HG02884 (cell line): ENCODE data around the gene SOAT1.

Source experiments
- ATAC-seq: cut with Tn5 transposase; IDR thresholded peaks from one replicate; pipeline ENCODE4 v1.9.1; 2021; ENCODE audit warnings: mild to moderate bottlenecking, moderate library complexity; ENCODE audit not compliant: unreplicated experiment

SOAT1 gene

DNA sequence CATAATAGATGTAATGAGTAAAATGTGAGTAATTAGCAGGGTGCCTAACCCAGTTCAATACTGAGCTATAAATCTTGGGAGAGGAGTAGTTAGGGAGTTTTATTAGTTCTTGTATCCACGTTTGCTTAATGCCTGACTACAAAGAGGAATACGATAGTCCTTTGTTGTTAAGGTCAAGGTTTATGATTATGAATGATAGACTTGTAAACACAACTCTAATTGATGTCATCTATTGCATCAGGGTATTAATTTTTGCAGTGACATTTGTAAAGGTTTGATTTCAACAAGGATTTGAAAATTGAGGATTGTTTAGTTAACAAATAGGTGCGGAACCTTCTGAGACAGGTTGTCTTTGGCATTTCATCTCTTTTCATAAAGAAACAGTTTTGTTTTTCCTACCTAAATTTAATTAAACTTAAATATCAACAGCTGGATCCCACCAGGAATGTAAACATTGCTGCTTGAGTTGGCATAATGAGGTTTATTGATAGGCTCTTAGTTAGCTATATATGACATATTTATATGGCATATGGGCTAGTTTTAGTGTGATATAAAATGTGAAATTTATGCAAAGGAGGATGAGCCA is 9.7 kb downstream of the SOAT1 start:
- no peak for ATAC-seq

DNA sequence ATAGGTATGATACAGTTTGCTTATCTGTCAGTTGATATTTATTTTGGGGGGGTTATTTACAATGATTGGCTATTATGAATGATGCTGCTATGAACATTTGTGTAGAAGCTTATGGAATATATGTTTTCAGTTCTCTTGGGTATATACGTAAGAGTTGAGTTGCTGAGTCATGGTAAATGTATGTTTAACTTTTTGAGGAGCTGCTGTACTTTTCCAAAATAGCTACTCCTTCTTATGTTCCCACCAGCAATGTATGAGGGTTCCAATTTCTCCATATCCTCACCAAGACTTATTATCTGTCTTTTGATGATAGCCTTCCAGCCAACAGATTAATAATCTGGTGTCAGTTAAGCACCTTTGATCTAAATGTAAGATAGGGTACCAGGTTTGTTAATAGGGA is 11.9 kb downstream of the SOAT1 start:
- no peak for ATAC-seq

DNA sequence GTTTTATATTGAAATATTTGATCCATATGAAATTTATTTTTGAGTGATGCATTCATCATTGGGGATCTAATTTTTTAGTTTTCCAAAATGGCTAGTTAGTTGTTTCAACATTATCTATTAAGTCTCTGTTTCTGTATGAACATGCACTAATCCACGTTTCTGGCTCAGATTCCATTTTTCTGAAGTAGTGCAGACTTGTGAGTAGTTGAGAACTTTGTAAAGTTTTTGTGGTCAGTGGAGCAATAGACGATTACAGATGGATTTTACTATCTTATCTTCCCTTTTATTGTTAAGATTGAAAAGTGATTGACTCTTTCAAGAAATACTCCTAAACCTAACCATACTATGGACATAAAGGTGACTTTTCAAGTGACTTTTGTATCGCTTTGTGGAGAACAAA is 16.7 kb downstream of the SOAT1 start:
- ATAC-seq: no peak

DNA sequence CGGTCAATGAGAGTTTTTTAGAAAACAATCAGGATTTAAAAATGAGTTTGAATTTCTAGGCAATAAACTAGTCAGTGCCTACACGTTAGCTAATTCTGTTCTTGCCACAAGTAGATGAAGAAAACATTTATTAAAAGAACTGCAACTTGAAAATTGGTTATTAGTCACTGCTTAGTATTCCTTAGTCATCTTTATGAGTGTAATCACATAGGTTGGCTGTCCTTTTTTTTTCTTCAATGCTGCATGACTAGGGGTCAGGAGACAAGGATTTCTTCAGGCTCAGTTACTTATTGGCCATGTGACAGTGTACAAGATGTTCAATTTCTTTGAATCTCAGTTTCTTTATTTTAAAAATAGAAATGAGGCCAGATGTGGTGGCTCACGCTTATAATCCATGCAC is 17.1 kb downstream of the SOAT1 start:
- no peak for ATAC-seq

DNA sequence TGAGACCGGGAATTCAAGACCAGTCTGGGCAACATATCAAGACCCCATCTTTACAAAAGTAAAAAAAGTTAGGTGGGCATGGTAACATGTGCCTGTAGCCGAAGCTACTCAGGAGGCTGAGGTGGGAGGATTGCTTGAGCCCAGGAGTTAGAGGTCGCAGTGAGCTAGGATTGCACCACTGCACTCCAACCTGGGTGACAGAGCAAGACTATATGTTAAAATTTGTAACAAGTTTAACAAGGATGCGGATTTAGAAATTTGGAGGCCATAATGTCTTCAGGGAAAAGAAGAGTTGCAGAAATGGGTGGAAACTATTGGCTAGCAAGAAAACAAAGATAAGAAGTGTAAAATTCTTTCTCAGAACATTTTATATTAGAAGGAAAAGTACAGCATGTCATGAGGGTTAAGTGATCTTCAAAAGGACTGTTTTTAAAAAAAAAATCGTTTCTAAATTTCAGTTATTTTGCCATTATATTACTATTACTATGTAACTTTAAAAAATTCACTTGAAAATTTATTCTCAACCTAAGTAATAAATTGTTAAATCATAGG is 17.6 kb downstream of the SOAT1 start:
- no peak for ATAC-seq

DNA sequence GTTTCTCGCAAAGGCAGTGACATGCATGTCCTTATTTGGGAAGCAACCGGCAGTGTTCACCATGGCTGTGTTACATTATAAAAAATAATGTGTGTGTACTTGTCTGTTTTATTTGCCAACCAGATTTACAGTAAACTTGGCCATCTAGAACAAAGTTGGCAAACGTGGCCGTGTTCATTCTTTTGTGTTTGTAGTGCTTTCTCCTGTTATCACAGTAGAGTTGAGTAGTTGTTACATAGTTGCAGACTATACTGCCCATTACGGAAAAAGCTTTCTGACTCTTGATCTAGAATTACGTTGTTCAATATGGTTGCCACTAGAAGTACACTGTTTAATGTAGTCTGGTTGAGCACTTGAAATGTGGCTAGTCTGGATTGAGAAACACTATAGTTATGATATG is 19.4 kb downstream of the SOAT1 start:
- no peak for ATAC-seq

DNA sequence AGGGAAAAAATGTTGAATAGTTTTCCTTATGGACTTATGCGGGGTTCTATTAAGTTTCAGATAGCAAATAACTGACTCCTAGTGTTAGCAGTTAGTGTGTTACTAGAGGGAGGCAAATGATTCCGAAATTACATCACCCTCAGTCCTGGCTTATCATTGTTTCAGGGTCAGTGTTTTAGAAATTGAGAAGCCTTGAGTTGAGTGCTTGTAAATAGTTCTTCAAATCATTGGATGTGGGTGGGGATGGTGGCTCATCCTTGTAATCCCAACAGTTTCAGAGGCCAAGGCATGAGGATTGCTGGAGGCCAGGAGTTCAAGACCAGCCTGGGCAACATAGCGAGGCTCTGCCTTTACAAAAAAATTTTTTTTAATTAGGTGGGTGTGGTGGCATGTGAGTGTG is 21.3 kb downstream of the SOAT1 start:
- ATAC-seq: no peak

DNA sequence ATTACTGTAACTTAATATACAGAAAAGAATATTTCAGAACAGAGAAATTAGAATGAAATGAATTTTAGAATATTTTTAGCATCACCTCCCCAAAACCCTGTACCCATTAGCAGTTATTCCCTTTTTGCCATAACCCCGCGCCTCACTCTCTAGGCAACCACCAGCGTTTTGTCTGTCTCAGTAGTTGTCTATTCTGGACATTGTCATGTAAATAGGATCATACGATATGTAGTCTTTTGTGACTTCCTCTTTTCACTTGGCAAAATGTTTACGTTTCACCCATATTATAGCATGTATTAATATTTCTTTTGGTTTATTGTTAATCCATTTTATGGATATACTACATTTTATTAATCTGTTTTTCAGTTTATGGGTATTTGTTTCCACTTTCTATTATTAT is 24.9 kb downstream of the SOAT1 start:
- ATAC-seq: no peak

DNA sequence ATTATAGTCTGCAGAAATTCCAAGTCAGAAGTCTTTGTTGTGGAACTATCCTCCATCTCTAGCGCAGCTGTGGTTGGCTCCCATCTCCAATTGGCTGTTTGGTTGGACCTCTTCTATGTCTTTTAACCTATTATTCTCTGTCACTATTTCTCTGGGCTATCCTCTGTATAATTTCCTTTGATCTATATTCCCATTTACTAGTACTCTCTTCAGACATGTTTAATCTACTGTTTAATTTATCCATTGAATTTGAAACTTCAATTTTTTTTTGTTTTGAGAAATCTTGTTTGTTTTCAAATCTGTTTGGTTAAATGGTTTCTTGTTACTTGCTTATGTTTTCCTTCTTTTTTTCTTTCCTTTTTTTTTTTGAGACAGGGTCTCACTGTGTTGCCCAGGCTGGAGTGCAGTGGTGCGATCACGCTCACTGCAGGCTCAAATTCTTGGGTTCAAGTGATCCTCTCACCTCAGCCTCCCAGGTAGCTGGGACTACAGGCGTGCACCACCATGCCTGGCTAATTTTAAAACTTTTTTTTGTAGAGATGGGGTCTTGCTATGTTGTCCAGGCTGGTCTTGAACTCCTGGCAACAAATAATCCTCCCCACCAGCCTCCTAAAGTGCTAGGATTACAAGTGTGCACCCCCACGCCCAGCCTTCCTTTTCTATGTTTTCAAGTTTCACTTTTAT is 28.1 kb downstream of the SOAT1 start:
- ATAC-seq: no peak

DNA sequence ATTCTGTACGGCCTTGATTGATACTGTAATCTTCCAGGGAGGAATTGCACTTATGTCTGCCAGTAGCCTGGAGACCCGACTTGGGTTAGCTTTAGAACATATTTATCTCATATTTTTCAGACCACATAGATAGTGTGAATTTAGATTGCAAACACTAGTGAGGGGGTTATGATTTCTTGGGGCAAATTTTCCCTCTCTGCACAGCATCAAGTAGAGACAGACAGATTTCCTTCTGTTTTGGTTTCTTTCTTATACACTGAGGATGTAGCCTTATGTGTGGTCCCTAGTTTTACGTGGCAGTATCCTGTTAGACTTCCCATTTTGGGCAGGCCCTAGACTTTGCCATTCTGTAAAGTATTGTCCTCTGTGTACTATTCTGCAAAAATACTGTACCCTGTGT is 29.0 kb downstream of the SOAT1 start:
- no peak for ATAC-seq

DNA sequence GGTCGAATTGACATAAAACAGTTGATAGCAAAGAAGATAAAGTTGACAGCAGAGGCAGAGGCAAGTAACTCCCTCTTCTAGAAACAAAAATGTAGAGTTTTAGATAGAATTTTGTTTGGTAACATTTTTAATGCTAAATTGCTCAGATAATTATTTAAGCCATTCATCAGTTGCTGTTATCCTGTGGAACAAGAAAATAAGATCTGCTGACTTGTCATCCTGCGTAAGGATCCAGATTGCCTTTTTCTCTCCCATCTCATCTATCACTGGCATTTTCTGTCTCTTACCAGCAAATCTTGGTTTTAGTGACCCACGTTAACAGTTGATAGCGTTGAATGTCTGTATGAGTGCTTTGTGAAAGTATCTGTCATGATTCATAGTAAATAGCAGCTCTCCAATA is 29.8 kb downstream of the SOAT1 start:
- no peak for ATAC-seq

DNA sequence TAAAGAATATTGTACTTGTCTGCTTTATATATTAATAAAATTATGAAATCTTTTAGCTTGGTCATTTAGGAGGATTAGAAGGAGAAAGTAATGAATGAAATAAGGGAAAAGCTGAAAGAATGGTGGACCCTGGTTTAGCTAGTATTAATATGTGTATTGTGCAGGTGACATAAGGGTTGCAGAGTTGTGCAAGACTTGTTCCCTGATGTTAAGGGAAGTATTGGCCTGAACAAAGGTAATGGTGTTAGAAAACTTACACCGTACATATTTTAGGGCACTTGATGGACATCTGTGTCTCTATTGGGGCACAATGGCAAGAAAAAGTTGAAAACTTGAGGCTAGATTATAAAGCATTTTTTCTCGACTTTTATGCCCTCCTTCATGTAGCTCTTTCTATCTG is 32.2 kb downstream of the SOAT1 start:
- ATAC-seq: no peak

DNA sequence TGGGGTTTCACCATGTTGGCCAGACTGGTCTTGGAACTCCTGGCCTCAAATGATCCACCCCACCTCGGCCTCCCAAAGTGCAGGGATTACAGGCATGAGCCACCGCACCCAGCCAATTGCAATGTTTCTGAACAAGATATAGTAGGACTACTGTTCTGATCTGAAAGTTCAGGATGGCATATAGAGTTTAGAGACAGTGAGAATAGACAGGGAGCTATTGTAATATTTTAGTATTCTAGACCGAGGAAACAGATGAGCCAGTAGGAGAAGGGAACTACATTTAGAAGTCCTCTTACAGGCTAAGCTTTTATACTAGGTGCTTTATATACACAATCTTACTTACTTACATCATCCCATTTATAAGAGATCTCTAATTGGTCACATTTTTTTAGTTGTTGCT is 33.1 kb downstream of the SOAT1 start:
- no peak for ATAC-seq

DNA sequence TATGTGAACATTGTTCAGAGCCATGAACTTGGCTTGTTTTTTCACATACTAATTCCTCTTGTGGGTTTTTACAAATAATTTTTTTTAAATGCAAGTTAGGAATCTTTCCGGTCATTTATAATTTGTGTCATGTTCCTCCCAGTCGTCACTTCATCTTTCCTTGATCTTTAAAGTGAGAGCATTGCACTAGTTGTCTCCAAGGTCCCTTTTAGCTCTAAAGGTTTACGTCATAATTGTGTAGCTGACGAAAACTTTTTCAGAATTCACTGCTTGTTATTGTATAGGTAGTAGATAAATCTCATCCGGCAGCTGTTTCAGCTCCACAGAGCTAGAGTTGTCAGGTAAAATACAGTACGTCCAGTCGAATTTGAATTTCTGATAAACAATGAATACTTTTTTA is 33.6 kb downstream of the SOAT1 start:
- ATAC-seq: no peak

DNA sequence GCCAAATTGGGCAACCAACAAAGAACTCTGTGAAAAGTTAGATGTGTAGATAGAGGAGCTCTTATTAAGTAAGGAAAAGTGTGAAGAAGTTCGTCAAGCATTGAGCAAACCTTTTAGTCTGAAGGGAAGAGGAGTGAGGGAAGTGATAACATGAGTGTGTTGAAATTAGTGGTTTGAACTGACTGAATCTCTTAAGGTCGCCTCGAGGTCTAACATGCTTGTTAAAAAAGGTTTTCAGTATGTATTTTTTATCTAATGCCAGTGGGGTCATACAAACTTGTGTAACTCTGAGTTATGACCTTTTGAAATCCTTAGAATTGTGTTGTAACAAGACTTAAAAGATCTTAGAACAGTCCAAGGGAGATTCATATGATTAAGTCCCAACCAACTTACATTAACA is 34.1 kb downstream of the SOAT1 start:
- ATAC-seq: no peak

DNA sequence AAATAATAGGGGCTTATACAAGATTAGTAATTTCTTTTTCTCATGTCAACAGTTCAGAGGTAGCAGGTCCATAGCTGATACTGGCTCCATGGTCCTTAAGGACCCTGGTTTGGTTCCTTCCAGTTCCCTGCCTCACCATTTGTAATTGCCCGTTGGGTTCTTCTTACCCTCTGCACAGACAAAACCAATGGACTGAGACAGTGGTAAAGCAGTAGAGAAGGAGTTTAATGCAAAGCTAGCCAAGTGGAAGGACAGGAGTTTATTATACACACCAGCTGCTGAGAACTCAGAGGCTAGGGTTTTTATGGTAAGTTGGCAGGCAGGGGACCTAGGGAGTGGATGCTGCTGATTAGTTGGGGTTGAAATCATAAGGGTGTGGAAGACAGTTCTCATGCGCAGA is 36.3 kb downstream of the SOAT1 start:
- ATAC-seq: no peak

DNA sequence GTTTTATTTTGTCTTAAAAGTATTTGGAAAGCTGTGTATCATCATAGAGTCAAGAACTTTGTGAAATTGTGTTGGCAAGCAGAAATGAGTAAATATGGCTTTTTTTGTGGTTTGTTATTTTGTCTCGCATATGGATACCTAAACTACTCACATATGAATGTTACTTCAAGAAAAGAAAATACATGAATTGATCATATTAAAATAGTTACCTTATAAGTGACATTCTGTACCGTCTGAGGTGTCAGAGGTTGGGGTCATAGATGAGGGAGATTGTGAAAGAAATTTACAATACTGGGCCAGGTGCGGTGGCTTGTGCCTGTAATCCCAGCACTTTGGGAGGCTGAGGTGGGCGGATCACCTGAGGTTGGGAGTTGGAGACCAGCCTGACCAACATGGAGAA is 40.8 kb downstream of the SOAT1 start:
- ATAC-seq: no peak

DNA sequence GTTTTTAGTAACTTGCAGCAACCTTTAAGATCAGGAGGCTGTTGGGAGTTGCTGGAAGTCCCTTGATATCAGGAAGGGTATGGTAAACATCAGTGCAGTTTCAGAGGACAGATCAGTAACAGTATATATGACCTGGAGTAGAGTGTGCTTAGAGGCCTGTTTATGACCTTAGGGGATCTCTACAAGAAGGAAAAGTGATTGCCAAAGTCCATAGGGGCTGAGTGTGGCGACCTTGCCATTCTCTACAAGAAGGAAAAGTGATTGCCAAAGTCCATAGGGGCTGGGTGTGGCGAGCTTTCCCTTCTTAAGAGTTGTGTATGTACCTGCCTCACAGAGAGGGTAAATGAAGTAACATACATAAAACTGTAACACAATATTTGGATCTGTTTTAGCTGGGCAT is 43.7 kb downstream of the SOAT1 start:
- no peak for ATAC-seq

DNA sequence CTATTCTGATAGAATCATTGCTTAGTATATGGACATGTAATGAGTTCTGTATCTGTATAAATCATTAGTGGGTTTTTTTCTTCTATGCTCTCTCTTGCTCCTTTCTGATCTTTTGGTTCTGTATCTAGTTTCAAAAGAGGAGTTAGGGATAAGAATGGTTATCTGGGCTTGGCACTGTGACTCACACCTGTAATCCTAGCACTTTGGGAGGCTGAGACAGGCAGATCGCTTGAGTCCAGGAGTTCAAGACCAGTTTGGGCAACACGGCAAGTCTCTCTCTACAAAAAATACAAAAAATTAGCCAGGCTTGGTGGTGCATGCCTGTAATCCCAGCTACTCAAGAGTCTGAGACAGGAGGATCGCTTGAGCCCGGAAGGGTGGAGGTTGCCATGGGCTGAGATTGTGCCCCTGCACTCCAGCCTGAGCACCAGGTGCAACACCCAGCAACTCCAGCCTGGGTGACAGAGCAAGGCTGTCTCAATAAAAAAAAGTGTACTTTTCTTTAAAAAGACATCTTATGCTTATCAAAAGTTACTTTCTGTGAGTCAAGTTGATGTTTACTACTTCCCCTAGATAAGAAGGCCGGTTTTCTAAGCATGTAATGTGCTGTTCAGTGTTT is 44.5 kb downstream of the SOAT1 start:
- no peak for ATAC-seq

DNA sequence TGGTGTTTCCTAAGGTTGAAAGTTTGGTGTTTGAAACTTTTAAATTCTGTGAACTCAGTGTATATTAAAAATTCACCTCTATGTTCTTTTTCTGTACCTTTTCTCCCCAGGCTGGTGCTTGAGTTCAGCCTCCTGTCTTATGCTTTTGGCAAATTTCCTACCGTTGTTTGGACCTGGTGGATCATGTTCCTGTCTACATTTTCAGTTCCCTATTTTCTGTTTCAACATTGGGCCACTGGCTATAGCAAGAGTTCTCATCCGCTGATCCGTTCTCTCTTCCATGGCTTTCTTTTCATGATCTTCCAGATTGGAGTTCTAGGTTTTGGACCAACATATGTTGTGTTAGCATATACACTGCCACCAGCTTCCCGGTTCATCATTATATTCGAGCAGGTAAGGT is 47.3 kb downstream of the SOAT1 start:
- ATAC-seq: no peak

DNA sequence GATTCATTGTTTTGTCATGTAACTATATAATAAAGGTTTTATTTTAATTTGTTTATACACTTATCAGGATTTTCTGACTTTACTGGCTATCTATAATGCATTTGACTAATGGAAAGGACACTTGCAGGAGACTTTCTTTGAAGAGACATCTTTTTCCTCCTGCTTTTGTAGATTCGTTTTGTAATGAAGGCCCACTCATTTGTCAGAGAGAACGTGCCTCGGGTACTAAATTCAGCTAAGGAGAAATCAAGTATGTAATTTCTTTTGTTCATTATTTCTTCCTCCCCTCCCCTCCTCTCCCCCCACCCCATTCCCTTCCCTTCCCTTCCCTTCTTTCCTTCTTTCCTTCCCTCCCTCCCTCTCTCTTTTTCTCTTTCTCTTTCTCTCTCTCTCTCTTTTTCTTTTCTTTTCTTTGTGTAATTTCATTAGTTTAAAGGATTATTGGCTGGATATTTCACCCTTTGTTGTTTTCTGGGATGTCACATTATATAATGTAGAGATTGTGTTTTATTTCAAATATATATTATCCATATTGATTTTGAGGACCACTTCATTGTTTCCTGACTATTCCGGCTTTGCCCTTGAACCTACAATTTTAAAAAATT is 48.4 kb downstream of the SOAT1 start:
- ATAC-seq: no peak
